Stimulated activated CD8-positive, alpha-beta memory T cell treated with anti-CD3 and anti-CD28 coated beads, Interleukin-2, amount 100 ng/mL, for 48 hours (primary cell): ENCODE measurements around the gene RMND5B.
"Not testable (repeated sequence)": the region's sequence is repeated elsewhere in the genome, so short reads cannot be mapped to it uniquely, and the experiment has no call there.

Source experiments
- DNase-seq, 2 donors: peaks; one replicate each; pipeline ENCODE4 v3.0.0-alpha.2; 2020; ENCODE audit warnings: low read depth in 2 of 2

The RMND5B gene

GRCh38 chr5:178170455-178170854 is 39.6 kb downstream of the RMND5B start:
- DNase-seq = no peak

- no peak for DNase-seq
Measured at GRCh38 chr5:178174456-178174855, 43.6 kb downstream of the RMND5B start.

- no peak for DNase-seq
Measured at GRCh38 chr5:178176791-178177190, 46.0 kb downstream of the RMND5B start.

GRCh38 chr5:178177569-178177968 is 46.8 kb downstream of the RMND5B start:
- DNase-seq = no peak

- DNase-seq = no peak
Measured at GRCh38 chr5:178180141-178180863, 49.5 kb downstream of the RMND5B start.

- no peak for DNase-seq
Measured at GRCh38 chr5:178182158-178182876, 51.5 kb downstream of the RMND5B start.

- no peak for DNase-seq
Measured at GRCh38 chr5:178186427-178186826, 55.6 kb downstream of the RMND5B start.

- DNase-seq = no peak
Measured at GRCh38 chr5:178187014-178187413, 56.2 kb downstream of the RMND5B start, which contains the start of gene GMCL2. TSS of gene GMCL2 (minus strand) at chr5:178187371. CDS start at chr5:178187299, 72 bp downstream.

GRCh38 chr5:178189433-178189832 is 58.6 kb downstream of the RMND5B start:
- DNase-seq = no peak

- no peak for DNase-seq
Measured at GRCh38 chr5:178191661-178192060, 60.8 kb downstream of the RMND5B start.

- no peak for DNase-seq
Measured at GRCh38 chr5:178192244-178192643, 61.4 kb downstream of the RMND5B start.

- no peak for DNase-seq
Measured at GRCh38 chr5:178192787-178193186, 62.0 kb downstream of the RMND5B start.

- DNase-seq = no peak
Measured at GRCh38 chr5:178193251-178193809, 62.5 kb downstream of the RMND5B start.

GRCh38 chr5:178194026-178194425 is 63.2 kb downstream of the RMND5B start:
- no peak for DNase-seq

- no peak for DNase-seq
Measured at GRCh38 chr5:178196281-178196812, 65.5 kb downstream of the RMND5B start.

- no peak for DNase-seq
Measured at GRCh38 chr5:178196986-178197385, 66.2 kb downstream of the RMND5B start.

GRCh38 chr5:178198151-178198550 is 67.3 kb downstream of the RMND5B start:
- DNase-seq = not testable (repeated sequence)

- DNase-seq = no peak
Measured at GRCh38 chr5:178198706-178199105, 67.9 kb downstream of the RMND5B start.

- no peak for DNase-seq
Measured at GRCh38 chr5:178199581-178200434, 69.0 kb downstream of the RMND5B start.
